SK-N-SH treated with all-trans-retinoic acid at 6 μM for 48 hours (cell line): ENCODE results near the gene TAAR1.
"Not testable (repeated sequence)": the region's sequence is repeated elsewhere in the genome, so short reads cannot be mapped to it uniquely, and the experiment has no call there.

Source experiments
- ATAC-seq: fragments of 200-7000 bp; cut with Tn5 transposase; 3 replicates; pipeline ENCODE4 v1.9.1; 2020; ENCODE audit warnings: mild to moderate bottlenecking, moderate library complexity
- ARNTL ChIP-seq: fragments of 450-650 bp; formaldehyde crosslinking; IDR thresholded peaks from 2 replicates; pipeline ENCODE4 v1.5.0; 2020; ENCODE audit warnings: low read depth, mild to moderate bottlenecking, moderate library complexity, borderline replicate concordance
- BACH2 ChIP-seq: fragments of 250-450 bp; sonication (Bioruptor Pico); IDR thresholded peaks from 2 replicates; pipeline ENCODE4 v1.9.0; 2021; ENCODE audit warnings: mild to moderate bottlenecking, borderline replicate concordance
- CSDC2 ChIP-seq: fragments of 250-450 bp; sonication (Bioruptor Pico); IDR thresholded peaks from 2 replicates; pipeline ENCODE4 v1.5.0; 2020; ENCODE audit warnings: mild to moderate bottlenecking, moderate library complexity
- ESRRG ChIP-seq: fragments of 250-450 bp; sonication (Bioruptor Pico); IDR thresholded peaks from 2 replicates; pipeline ENCODE4 v1.6.1; 2021; ENCODE audit warnings: mild to moderate bottlenecking
- GLIS3 ChIP-seq: fragments of 250-450 bp; sonication (Bioruptor Pico); IDR thresholded peaks from 2 replicates; pipeline ENCODE4 v1.5.0; 2020; ENCODE audit warnings: mild to moderate bottlenecking, moderate library complexity
- ISL1 ChIP-seq: fragments of 250-450 bp; sonication (Bioruptor Pico); IDR thresholded peaks from 2 replicates; pipeline ENCODE4 v2.1.2; 2022; ENCODE audit warnings: mild to moderate bottlenecking, moderate library complexity
- OSR1 ChIP-seq: fragments of 250-450 bp; sonication (Bioruptor Pico); IDR thresholded peaks from 2 replicates; pipeline ENCODE4 v1.8.0; 2022; ENCODE audit warnings: moderate library complexity, mild to moderate bottlenecking, inconsistent platforms
- PPARA ChIP-seq: fragments of 250-450 bp; sonication (Bioruptor Pico); IDR thresholded peaks from 2 replicates; pipeline ENCODE4 v1.5.0; 2020; ENCODE audit warnings: mild to moderate bottlenecking, borderline replicate concordance
- RARB ChIP-seq: fragments of 250-450 bp; sonication (Bioruptor Pico); IDR thresholded peaks from 2 replicates; pipeline ENCODE4 v1.8.0; 2021; ENCODE audit warnings: mild to moderate bottlenecking, moderate library complexity
- SNAI2 ChIP-seq: fragments of 250-450 bp; sonication (Bioruptor Pico); IDR thresholded peaks from 2 replicates; pipeline ENCODE4 v1.5.0; 2020; ENCODE audit warnings: mild to moderate bottlenecking, moderate library complexity
- TCF4 ChIP-seq: fragments of 250-450 bp; sonication (Bioruptor Pico); IDR thresholded peaks from 2 replicates; pipeline ENCODE4 v1.8.0; 2021; ENCODE audit warnings: mild to moderate bottlenecking, moderate library complexity, borderline replicate concordance
- TOX ChIP-seq: fragments of 250-450 bp; sonication (Bioruptor Pico); IDR thresholded peaks from 2 replicates; pipeline ENCODE4 v1.8.0; 2021; ENCODE audit warnings: mild to moderate bottlenecking, moderate library complexity, borderline replicate concordance
- ZC3H10 ChIP-seq: fragments of 250-450 bp; sonication (Bioruptor Pico); IDR thresholded peaks from 2 replicates; pipeline ENCODE4 v1.5.1; 2021; ENCODE audit warnings: mild to moderate bottlenecking, moderate library complexity
- ZFP3 ChIP-seq: fragments of 250-450 bp; sonication (Bioruptor Pico); IDR thresholded peaks from 2 replicates; pipeline ENCODE4 v1.5.0; 2020; ENCODE audit warnings: mild to moderate bottlenecking, moderate library complexity
- ZFP30 ChIP-seq: fragments of 450-650 bp; formaldehyde crosslinking; IDR thresholded peaks from 2 replicates; pipeline ENCODE4 v1.5.0; 2022; ENCODE audit warnings: mild to moderate bottlenecking, moderate library complexity
- ZNF565 ChIP-seq: fragments of 450-650 bp; formaldehyde crosslinking; conservative IDR thresholded peaks from 2 replicates; pipeline ENCODE4 v1.5.0; 2020; ENCODE audit warnings: low read depth, mild to moderate bottlenecking, moderate library complexity
- ZNF70 ChIP-seq: fragments of 450-650 bp; formaldehyde crosslinking; IDR thresholded peaks from 2 replicates; pipeline ENCODE4 v1.5.0; 2020; ENCODE audit warnings: mild to moderate bottlenecking, moderate library complexity
- ZNF8 ChIP-seq: fragments of 450-650 bp; formaldehyde crosslinking; IDR thresholded peaks from 2 replicates; pipeline ENCODE4 v1.5.0; 2020; ENCODE audit warnings: mild to moderate bottlenecking, moderate library complexity
- TF ChIP-seq, protein P1 (sequence below): fragments of 250-450 bp; sonication (Bioruptor Pico); IDR thresholded peaks from 2 replicates; pipeline ENCODE4 v1.5.1; 2020; ENCODE audit warnings: low read depth, mild to moderate bottlenecking, moderate library complexity
- TF ChIP-seq, protein P2 (sequence below): fragments of 250-450 bp; sonication (Bioruptor Pico); IDR thresholded peaks from 2 replicates; pipeline ENCODE4 v1.8.0; 2021; ENCODE audit warnings: low read depth, mild to moderate bottlenecking, moderate library complexity, borderline replicate concordance
- TF ChIP-seq, protein P3 (sequence below): fragments of 250-450 bp; sonication (Bioruptor Pico); IDR thresholded peaks from 2 replicates; pipeline ENCODE4 v1.5.0; 2020; ENCODE audit warnings: mild to moderate bottlenecking, moderate library complexity
- TF ChIP-seq, protein P4 (sequence below): fragments of 250-450 bp; sonication (Bioruptor Pico); IDR thresholded peaks from 2 replicates; pipeline ENCODE4 v1.8.0; 2020; ENCODE audit warnings: mild to moderate bottlenecking, moderate library complexity, borderline replicate concordance

The TAAR1 gene

DNA sequence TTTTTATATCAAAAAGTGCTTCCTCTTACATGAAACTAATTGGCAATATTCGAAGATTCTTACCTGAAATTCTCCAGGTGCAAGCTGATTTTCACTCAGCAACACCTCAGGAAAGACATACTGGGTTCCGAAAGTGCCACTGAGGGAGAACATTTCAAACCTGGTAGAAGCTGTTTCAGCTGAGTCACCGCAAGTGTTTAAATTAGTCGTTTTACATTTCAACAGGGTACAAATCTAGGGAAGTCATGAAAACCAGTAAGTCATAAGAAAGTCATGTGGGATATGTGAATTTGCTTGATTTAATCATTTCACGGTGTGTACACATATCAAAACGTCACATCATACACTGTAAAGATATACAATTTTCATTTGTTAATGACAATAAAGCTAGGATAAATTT lies 25.3 kb upstream of the TAAR1 start:
- no peak for ATAC-seq
- TF ChIP-seq, protein P1, sequence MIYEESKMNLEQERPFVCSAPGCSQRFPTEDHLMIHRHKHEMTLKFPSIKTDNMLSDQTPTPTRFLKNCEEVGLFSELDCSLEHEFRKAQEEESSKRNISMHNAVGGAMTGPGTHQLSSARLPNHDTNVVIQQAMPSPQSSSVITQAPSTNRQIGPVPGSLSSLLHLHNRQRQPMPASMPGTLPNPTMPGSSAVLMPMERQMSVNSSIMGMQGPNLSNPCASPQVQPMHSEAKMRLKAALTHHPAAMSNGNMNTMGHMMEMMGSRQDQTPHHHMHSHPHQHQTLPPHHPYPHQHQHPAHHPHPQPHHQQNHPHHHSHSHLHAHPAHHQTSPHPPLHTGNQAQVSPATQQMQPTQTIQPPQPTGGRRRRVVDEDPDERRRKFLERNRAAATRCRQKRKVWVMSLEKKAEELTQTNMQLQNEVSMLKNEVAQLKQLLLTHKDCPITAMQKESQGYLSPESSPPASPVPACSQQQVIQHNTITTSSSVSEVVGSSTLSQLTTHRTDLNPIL (CRISPR knock-in tag) = no peak
- TF ChIP-seq ZNF565 (CRISPR knock-in tag) (no peak), ZNF8 (CRISPR knock-in tag) (no peak), TOX (no peak), ARNTL (no peak), OSR1 (CRISPR knock-in tag) (no peak), ZFP30 (CRISPR knock-in tag) (no peak), ESRRG (CRISPR knock-in tag) (no peak)
- TF ChIP-seq, protein P2, sequence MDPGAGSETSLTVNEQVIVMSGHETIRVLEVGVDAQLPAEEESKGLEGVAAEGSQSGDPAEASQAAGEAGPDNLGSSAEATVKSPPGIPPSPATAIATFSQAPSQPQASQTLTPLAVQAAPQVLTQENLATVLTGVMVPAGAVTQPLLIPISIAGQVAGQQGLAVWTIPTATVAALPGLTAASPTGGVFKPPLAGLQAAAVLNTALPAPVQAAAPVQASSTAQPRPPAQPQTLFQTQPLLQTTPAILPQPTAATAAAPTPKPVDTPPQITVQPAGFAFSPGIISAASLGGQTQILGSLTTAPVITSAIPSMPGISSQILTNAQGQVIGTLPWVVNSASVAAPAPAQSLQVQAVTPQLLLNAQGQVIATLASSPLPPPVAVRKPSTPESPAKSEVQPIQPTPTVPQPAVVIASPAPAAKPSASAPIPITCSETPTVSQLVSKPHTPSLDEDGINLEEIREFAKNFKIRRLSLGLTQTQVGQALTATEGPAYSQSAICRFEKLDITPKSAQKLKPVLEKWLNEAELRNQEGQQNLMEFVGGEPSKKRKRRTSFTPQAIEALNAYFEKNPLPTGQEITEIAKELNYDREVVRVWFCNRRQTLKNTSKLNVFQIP = no peak

DNA sequence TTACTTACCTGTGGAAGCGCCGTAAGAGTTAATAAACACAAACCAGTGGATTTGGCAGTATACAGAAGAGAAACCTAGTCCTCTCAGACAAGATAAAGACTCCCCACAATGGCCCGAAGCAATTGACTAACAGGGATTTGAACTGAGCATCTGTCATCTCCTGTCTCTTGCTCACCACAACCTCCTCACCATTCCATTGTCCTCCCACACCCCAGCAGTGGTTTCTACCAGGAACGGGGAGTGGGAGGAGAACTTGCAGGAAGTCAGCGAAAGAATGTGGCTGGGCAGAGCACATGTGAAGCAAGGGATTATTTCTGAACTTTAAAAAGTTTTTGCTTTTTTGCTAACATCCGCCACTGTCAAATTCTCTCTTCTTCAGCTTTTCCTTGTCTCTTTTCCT lies 24.6 kb upstream of the TAAR1 start:
- TF ChIP-seq RARB (CRISPR knock-in tag) (no peak), GLIS3 (CRISPR knock-in tag) (no peak)
- TF ChIP-seq, all 23 proteins: peak for 0
- ATAC-seq = no peak

DNA sequence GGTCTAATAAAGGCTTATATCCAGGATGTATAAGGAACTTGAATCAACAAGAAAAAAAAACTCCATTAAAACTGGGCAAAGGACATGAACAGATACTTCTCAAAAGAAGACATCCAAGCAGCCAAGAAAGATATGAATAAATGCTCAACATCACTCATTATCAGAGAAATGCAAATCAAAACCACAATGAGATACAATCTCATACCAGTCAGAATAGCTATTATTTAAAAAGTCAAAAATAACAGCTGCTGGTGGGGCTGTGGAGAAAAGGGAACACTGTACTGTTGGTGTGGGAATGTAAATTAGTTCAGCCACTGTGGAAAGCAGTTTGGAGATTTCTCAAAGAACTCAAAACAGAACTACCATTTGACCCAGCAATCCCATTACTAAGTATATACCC lies 20.1 kb upstream of the TAAR1 start:
- ATAC-seq = not testable (repeated sequence)

DNA sequence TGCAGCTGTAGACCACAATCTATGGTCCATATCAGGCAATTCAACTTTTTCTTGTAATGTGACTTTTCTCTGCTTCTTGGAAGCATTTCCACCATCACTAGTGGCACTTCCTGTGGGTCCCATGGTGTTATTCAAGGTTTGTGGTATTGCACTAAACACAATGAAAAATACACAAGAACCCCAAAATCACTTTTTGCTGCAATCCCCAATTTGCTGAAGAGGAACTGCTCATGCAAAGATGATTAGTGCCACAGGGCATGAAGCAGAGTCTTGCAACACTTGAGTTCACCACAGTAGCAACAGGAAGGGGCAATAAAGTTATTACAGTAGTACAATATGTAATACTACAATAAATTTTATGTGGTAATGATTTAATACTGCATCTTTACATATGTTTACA lies 16.8 kb upstream of the TAAR1 start:
- TF ChIP-seq ZFP3 (CRISPR knock-in tag) (no peak), BACH2 (CRISPR knock-in tag) (no peak), TOX (no peak), ESRRG (CRISPR knock-in tag) (no peak), ISL1 (CRISPR knock-in tag) (no peak), ZNF8 (CRISPR knock-in tag) (no peak), ZNF565 (CRISPR knock-in tag) (no peak), SNAI2 (CRISPR knock-in tag) (no peak), TCF4 (CRISPR knock-in tag) (no peak), CSDC2 (CRISPR knock-in tag) (no peak), ARNTL (no peak), ZC3H10 (no peak), OSR1 (CRISPR knock-in tag) (no peak), PPARA (CRISPR knock-in tag) (no peak), RARB (CRISPR knock-in tag) (no peak), ZNF70 (CRISPR knock-in tag) (no peak)
- TF ChIP-seq, protein P1 (CRISPR knock-in tag) = no peak
- TF ChIP-seq, protein P3, sequence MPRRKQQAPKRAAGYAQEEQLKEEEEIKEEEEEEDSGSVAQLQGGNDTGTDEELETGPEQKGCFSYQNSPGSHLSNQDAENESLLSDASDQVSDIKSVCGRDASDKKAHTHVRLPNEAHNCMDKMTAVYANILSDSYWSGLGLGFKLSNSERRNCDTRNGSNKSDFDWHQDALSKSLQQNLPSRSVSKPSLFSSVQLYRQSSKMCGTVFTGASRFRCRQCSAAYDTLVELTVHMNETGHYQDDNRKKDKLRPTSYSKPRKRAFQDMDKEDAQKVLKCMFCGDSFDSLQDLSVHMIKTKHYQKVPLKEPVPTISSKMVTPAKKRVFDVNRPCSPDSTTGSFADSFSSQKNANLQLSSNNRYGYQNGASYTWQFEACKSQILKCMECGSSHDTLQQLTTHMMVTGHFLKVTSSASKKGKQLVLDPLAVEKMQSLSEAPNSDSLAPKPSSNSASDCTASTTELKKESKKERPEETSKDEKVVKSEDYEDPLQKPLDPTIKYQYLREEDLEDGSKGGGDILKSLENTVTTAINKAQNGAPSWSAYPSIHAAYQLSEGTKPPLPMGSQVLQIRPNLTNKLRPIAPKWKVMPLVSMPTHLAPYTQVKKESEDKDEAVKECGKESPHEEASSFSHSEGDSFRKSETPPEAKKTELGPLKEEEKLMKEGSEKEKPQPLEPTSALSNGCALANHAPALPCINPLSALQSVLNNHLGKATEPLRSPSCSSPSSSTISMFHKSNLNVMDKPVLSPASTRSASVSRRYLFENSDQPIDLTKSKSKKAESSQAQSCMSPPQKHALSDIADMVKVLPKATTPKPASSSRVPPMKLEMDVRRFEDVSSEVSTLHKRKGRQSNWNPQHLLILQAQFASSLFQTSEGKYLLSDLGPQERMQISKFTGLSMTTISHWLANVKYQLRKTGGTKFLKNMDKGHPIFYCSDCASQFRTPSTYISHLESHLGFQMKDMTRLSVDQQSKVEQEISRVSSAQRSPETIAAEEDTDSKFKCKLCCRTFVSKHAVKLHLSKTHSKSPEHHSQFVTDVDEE (CRISPR knock-in tag) = no peak
- TF ChIP-seq, protein P4, sequence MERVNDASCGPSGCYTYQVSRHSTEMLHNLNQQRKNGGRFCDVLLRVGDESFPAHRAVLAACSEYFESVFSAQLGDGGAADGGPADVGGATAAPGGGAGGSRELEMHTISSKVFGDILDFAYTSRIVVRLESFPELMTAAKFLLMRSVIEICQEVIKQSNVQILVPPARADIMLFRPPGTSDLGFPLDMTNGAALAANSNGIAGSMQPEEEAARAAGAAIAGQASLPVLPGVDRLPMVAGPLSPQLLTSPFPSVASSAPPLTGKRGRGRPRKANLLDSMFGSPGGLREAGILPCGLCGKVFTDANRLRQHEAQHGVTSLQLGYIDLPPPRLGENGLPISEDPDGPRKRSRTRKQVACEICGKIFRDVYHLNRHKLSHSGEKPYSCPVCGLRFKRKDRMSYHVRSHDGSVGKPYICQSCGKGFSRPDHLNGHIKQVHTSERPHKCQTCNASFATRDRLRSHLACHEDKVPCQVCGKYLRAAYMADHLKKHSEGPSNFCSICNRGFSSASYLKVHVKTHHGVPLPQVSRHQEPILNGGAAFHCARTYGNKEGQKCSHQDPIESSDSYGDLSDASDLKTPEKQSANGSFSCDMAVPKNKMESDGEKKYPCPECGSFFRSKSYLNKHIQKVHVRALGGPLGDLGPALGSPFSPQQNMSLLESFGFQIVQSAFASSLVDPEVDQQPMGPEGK (CRISPR knock-in tag) = no peak

More for the DNA sequence above, 16.8 kb upstream of the TAAR1 start:
- no peak for ATAC-seq
